LNCaP clone FGC (cell line): ENCODE data around the gene KAT2A.

Experiments used
- DNase-seq: peaks from one replicate; pipeline ENCODE4 v3.0.0-alpha.2; 2011; ENCODE audit warnings: low read depth
- H3K4me3 ChIP-seq: 2 replicates; pipeline ENCODE4 v1.5.1; 2011; ENCODE audit warnings: mild to moderate bottlenecking, low read depth, low read length, control low read depth
- TF ChIP-seq, protein P1 (sequence below): IDR thresholded peaks from 2 replicates; pipeline ENCODE4 v1.5.1; 2012; ENCODE audit warnings: mild to moderate bottlenecking; ENCODE audit not compliant: control insufficient read depth, insufficient read depth; ENCODE audit errors: extremely low read depth

The KAT2A gene

GRCh38 chr17:42075789-42076188 is 45.4 kb downstream of the KAT2A start:
- TF ChIP-seq, protein P1, sequence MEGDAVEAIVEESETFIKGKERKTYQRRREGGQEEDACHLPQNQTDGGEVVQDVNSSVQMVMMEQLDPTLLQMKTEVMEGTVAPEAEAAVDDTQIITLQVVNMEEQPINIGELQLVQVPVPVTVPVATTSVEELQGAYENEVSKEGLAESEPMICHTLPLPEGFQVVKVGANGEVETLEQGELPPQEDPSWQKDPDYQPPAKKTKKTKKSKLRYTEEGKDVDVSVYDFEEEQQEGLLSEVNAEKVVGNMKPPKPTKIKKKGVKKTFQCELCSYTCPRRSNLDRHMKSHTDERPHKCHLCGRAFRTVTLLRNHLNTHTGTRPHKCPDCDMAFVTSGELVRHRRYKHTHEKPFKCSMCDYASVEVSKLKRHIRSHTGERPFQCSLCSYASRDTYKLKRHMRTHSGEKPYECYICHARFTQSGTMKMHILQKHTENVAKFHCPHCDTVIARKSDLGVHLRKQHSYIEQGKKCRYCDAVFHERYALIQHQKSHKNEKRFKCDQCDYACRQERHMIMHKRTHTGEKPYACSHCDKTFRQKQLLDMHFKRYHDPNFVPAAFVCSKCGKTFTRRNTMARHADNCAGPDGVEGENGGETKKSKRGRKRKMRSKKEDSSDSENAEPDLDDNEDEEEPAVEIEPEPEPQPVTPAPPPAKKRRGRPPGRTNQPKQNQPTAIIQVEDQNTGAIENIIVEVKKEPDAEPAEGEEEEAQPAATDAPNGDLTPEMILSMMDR = no peak
- DNase-seq = no peak
- no peak overlapping the region for H3K4me3 ChIP-seq

DNA sequence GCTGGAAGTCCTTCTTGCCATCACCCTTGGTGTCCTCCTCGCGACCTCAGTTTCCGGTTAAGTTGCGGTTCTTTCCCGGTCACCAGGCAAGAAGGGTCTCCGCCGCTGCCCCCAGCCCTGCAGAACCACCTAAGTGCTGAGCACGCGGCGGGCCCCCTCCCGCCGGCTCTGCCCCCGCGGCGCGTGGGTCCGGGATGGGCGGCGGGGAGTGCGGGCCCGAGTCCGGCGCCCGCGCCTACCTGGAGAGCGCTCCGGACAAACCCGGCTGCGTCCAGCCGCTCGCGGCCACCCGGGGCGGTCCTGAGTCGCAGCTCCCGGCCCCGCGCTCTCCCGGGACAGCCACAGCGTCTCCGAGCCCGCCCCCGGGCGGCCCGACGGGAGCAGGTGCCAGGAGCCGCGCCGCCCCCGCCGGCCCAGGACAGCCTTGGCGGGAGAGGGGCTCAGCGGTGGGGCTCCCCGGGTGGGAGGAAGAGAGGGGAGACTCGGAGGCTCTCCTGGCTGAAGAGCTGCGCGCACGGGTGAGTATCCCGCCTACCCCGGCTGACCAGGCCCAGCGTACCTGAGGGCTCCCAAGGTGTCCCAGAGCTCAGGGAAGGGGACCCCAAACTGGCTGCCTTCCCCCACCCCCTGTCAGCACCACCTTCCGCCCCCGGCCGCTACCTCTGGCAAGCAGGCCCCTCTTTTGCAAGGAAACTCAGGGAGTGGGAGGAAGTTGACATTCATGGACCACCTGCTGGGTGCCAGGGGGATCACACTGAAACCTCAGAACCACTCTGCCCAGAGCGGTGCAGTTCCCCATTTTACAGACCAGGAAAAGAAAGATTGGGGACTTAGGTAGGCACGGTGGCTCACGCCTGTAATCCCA is 48.6 kb downstream of the KAT2A start:
- TF ChIP-seq, protein P1 = no peak
- no peak overlapping the region for H3K4me3 ChIP-seq
- DNase-seq = no peak

DNA sequence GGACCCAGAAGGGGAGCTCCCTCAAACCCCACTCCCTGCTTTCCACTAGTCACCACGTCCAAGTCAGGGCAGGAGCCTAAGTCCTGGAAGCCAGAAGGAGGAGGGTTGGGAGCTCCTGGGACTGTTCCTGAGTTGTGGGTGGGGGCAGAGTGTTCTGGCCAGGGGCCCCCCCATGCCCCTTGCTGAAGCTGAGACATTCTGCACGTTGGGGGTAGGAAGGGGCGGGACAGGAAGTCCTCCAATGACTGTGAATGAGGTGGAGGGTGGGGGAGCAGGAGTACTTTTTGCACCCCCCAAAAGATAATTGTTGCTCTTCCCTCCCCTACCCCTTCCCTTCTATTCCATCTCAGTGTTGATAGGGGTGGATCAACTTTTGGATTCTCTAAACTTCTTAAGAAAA is 49.4 kb downstream of the KAT2A start:
- DNase-seq = no peak
- H3K4me3 ChIP-seq = no peak overlapping the region
- TF ChIP-seq, protein P1 = no peak

DNA sequence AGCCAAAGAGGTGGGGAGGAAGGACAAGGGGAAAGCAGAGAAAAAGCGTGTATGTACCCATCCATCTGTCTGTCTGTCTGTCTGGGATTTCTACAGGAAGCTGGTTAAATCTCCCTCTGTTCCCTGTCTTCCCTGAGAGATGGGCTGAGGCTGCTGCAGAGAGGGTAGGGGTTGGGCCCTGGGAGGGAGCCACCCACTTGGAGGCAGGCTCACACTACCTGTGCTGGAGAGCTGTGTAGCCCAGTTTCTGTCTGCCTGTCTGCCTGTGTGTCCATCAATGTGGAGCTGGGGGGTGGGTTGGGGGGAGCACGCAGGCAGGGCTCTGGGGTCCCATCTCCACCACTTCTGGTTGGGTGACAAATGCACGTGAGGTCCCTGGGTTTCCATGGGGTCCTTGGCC is 52.2 kb downstream of the KAT2A start:
- no peak for DNase-seq
- H3K4me3 ChIP-seq = no peak overlapping the region
- TF ChIP-seq, protein P1 = no peak

- TF ChIP-seq, protein P1 = peak; percentile 80
- DNase-seq = no peak
- no peak overlapping the region for H3K4me3 ChIP-seq
These were observed 53.6 kb downstream of the KAT2A start for GRCh38 chr17:42067371-42068091.

DNA sequence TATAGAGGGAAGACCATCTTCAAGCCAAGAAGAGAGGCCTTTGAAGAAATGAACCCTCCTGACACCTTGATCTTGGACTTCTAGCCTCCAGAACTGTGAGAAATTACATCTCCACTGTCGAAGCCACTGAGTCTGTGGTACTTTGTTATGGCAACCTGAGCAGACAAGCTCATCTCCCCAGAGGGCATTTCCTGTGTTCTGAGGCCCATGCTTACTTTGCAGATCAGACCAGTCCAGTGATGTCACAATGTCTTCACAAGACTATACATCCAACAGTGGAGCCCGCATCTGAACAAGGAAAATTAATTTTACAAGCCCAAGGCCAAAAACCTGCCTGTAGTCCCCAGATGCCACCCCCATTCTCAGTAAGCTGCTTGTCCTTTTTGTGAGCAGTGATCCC is 56.0 kb downstream of the KAT2A start:
- no peak overlapping the region for H3K4me3 ChIP-seq
- no peak for DNase-seq
- TF ChIP-seq, protein P1 = no peak
